Measurements from ENCODE around the gene ZC3H7A.
A peak's percentile ranks its signal among the peaks of the same experiment; 100 is the strongest.

Gene ZC3H7A

DNA sequence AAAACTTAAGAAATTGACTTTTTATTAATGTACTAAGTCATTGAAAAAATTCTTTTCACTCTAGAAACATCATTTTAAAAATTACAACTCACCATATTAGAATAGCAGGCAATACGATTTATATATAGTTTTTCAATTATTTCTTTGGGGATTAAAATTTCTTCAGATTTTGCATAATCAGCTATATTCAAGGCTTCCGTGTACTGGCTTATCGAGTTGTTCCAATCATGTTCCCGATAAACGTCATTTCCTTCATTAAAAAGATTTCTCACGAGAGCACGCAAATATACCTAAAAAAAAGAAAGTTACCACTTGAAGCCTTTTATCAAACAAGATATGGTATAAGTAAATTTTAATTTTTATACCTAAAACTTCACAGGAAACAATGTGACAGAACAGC is 18.0 kb downstream of the ZC3H7A start:
- DNase-seq (ENCODE audit: low read depth in 2 of 2), result no peak

DNA sequence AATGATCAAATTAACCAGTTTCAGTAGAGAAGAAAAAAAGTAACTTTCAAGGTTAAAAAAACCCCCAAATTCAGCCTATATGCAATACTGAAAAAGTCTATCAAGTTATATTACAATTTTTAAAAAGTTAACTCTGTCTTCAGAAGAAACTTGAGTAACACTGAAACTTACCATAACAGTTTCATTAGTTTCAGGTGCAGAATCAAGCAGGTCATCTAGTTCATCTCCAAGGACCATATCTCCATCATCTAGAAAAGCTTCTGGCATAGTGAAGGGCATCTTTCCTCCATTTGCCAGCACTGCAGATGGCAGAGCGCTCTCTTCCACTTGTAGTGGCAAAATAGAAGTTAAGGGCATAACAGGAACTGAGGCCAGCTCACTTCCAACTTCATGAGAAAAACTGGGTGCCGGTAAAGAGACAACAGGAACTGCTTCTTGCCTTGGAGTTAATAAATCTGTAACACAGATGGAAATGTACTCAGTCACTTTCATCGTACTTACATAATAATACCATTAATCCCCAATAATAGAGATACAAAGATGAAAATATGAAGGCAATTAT is 22.9 kb downstream of the ZC3H7A start:
- DNase-seq (ENCODE audit: low read depth in 2 of 2), result no peak

DNA sequence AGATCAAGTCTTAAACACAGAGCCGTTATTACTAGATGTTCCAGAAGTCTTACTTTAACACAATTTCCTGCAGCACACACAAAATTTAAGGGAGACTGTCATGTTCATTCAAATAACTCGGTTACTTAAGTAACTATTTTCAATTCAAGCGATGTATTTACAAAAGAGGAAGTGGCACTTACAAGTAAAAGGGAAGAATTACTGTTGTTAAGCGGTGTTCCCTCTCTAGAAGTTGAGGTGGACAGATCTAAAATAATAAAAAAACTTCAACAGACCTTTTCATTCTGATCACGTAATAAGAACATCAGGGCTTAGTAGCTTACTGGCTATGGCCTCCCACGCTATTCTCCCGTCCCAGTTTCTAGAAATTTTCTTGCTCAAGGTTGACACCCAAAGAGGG is 28.2 kb downstream of the ZC3H7A start:
- no peak for DNase-seq (ENCODE audit: low read depth in 2 of 2)

DNA sequence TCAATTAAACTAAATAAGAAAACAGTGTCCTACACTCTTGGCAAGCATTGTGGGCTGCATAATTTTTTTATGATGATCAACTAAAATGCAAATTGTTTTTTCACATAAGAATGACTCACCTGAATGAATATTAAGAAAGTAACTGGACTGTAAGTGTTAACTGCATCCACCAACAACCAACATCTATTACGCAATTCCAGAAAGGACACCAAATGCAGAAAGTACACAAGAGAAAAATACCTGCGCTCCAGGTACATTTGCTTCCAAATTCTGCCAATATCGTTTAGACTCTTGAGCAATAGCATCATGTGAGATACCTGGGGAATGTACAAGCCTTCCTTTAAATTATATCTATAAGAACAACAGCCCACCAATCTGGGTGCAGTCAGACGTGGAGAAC is 34.6 kb downstream of the ZC3H7A start:
- no peak for DNase-seq (ENCODE audit: low read depth in 2 of 2)

DNA sequence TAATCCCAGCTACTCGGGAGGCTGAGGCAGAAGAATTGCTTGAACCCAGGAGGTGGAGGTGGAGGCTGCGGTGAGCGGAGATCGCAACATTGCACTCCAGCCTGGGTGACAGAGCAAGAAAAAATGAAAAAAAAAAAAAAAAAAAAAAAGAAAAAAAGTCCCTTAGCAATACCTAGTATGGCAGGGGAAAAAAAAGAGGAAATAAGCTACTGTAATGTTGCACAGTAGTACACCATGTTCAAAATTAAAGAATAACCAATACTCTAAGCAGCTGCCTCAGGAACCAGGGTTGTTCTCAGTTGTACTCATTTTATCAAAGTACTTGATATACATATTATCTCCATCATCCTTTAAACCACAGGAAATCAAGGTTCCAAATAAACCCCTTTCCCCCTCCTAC is 37.1 kb downstream of the ZC3H7A start:
- DNase-seq (ENCODE audit: low read depth in 2 of 2), result no peak

DNA sequence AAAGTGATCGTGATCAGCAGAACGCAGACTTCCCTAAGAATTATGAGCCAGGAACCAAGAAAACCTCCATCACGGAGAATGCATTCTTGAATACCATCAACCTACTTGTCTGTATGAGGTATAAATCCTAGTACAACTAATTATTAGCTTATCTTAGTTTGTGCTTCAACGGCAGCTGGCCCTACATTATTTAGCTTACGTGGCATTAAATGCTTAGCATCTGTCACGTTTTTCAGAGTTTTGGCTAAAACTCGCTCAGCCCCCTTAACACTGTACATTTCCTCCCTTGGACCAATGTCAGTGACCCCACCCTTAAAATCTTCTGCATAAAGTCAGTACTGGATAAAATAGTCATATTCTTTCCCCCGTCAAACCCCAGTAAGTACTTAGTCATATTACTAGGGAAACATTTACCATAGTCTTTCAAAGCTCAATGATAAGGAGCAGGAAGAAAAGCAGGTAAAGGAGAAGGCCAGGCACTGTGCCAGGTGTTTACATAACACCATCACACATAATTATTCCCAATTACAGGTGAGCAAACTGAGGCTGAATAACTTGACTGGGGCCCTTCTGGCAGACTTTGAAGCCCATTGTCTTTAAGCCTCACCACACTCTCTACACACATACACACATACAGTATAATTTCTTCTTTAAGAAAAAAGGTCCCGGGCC is 37.8 kb downstream of the ZC3H7A start:
- DNase-seq (ENCODE audit: low read depth in 2 of 2), result no peak

DNA sequence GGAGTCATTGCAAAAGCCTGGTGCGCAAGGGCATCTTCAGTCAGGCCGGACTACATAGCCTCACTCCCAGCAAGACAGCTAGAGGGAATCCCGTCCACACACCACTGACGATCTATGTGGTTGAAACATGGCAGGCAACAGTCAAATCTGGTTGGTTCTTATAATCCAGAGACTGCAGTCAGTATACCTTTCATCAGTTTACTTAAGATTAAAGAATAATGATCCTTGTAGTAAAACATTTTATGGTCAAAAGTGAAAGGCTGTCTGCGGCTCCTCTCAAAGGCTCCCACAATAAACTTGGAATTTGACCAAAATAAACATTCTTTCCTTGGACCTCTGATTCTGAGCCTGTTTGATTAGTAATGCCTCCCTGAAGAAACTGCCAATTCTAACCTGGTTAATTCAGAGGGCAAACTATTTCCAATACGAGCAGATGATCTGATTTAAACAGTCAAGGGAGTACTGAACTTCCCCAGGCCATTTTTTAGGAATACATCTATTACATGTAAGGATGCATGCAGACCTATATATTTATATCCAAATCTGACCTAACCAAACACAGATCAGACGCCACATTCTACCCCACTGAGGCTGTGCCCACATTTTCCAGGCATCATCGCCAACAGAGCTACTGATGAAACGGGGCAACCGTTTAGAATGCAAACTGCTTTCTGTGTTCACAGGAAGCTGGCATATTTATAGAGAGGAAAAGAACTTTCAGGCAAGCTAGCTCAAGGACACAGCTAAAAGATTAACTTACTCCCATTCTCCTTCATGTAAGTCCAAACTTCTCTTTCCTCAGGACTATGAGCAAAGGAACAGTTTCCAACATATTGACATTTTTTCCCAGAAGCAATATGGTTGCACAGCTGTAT is 39.1 kb downstream of the ZC3H7A start:
- DNase-seq (ENCODE audit: low read depth in 2 of 2), result no peak

DNA sequence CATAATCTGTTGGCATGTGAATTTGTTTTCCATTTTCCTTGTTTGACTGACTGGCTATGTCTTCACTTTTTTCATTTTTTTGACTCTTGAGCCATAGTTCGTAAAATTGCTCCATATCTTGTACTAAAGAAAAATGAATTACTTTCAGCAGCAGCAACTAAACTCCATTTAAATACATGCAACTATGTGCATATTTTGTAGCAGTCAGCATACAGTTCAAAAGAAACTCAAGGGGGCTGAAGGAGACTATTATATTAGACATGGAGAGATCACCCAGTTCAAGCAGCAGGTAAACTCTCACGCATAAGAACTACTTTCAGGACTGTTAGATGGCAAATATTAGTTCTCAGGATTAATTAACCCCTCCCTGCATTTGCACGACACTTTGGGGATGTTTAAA is 40.8 kb downstream of the ZC3H7A start:
- no peak for DNase-seq (ENCODE audit: low read depth in 2 of 2)

DNA sequence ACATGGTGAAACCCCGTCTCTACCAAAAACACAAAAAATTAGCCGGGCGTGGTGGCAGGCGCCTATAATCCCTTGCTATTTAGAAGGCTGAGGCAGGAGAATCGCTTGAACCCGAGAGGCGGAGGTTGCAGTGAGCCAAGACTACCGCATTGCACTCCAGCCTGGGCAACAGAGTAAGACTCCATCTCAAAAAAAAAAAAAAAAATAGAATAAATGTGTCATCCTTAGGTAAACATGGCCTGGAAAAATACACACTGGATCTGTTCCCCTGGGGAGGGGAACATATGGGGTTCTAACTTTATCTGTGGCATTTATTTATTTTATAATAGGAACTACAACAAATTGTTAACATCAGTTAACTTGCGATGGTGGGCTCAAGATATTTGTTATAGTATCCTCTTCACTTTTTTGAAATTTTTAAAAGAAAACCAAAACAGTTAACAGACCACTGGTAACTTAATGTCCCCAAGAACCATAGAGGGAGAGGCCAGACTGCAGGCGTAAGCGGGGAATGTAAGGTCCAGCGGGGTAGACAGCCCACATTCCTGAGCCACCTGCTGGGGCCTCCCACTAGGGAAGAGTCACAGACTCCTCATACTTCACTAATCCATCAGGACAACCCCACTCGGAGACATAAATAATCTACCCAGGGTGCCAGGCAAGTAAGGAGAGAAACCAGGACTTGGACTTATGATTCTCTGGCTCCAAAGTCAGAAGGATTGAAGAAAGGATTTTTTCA is 41.9 kb downstream of the ZC3H7A start:
- DNase-seq (ENCODE audit: low read depth in 2 of 2), result no peak

DNA sequence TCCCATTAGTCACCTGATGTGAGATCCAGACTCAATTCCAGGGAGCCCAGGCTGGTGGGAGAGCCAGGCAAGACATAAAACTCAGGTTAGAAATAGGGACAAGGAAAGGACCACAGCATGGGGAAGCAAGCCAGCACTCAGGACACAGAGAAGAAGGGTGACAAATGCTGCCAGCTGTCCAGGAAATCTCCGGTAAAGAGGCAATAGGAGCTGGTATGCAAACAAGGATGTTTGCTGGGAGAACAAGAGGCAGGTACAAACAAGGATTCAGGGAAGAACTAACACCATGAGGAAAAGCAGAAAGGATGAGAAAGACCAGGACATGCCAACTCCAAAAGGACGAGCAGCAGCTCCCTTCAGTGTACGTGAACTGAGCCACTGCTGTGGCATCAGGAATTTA is 44.2 kb downstream of the ZC3H7A start:
- DNase-seq (ENCODE audit: low read depth in 2 of 2), result no peak

DNA sequence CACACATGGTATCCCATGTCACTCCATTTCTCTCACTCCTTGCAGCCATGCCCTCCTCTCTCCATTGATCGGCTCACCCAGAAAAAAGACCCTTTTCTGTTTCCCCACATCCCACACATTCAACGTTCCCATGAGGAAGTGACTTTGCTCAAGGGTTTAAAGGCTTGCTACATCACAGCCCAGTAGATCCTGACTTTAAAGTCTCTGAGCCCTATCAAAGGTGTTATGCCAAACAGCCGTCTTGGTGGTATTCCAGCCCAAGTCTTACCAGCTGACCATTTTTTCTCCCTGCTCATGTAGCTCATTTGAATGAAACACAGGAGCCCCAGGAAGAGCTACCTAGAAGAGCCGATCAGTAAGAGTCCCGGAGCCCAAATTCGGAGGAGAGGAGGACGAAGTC is 47.0 kb downstream of the ZC3H7A start:
- DNase-seq (ENCODE audit: low read depth in 2 of 2), result no peak

DNA sequence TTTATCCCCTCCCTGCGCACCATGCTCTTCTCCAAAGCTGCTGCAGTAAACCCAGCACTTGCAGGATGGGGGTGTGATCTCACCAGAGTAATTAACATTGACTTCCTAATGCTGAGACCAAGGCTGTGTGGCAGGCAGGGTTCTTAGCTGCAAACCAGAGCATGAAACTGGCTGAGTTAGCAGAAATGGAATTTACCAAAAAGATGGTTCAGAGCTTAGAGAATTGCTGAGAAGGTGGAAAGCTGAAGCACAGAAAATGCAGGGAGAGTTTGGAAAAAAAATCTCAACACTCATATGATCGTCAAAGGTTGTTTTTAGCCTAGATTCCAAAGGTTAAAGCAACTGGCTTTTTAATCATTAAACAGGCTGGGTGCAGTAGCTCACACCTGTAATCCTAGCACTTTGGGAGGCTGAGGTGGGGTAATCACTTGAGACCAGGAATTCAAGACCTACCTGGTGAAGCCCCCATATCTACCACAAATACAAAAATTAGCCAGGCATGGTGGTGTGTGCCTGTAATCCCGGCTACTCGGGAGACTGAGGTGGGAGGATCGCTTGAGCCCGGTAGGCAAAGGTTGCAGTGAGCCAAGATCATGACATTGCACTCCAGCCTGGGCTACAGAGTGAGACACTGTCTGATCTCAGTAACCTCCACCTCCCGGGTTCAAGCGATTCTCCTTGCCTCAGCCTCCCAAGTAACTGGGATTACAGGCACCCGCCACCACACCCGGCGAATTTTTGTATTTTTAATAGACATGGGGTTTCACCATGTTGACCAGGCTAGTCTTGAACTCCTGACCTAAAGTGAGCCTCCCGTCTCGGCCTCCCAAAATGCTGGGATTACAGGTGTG is 48.4 kb downstream of the ZC3H7A start:
- no peak for DNase-seq (ENCODE audit: low read depth in 2 of 2)

DNA sequence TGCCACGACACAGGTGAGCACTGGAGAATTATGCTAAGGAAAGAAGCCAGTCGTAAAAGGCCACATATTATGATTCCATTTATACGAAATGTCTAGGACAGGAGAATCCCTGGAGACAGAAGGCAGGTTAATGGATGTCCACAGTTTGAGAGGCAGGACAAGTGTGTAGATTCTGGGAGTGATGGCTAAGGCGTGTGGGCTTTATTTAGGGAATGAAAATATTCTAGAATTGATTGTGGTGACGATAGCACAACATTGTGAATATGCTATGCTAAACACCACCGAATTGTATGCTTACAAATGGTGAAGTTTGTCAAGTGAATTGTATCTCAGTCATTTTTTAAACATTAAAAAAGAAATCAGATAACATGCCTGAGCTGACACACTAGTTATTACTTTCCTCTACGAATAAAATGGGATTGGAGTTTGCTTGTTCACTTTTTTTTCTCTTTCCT is 49.1 kb downstream of the ZC3H7A start:
- DNase-seq (ENCODE audit: low read depth in 2 of 2), result no peak

DNA sequence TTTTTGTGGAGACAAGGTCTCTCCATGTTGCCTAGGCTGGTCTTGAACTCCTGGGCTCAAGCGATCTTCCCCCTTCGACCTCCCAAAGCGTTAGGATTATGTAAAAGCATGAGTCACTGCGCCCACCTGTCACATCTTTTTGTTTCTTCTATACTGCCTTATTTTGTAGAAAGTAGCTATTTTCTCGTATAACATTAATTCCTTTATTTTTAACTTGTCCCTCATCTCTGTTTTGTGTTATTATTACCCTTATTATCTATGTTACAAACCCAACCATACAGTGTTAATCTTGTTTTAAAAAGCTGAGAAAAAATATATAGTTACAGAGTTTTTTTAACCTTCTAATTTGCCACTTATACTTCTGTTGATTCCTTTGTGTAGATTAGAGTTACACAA is 53.0 kb downstream of the ZC3H7A start:
- DNase-seq (ENCODE audit: low read depth in 2 of 2), result no peak

DNA sequence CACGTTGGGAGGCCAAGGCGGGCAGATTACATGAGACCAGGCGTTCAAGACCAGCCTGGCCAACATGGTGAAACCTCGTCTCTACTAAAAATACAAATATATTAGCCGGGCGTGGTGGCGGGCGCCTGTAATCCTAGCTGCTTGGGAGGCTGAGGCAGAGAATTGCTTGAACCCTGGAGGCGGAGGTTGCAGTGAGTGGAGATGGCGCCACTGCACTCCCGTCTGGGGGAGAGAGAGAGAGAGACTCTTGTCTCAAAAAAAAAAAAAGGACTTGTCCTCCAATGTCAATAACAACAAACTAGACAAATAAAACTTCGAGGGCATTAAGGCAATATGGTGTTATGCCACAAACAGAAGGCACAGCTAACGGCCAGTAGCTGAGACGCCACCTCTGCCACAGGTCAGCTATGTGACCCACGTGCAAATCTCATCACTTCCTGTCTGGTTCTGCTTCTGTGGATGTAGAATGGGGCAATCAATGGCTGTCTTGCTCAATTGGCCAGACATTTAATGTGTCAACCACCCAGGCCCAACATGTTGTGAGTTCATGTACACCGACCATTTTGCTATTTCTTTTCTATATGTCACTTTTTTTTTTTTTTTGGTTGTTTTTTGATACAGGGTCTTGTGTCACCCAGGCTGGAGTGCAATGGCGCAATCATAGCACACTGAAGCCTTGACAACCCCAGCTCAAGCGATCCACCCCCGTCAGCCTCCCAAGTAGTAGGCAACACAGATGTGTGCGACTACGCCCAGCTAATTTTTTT is 53.6 kb downstream of the ZC3H7A start:
- DNase-seq (ENCODE audit: low read depth in 2 of 2), result peak; percentile 6 to 7

DNA sequence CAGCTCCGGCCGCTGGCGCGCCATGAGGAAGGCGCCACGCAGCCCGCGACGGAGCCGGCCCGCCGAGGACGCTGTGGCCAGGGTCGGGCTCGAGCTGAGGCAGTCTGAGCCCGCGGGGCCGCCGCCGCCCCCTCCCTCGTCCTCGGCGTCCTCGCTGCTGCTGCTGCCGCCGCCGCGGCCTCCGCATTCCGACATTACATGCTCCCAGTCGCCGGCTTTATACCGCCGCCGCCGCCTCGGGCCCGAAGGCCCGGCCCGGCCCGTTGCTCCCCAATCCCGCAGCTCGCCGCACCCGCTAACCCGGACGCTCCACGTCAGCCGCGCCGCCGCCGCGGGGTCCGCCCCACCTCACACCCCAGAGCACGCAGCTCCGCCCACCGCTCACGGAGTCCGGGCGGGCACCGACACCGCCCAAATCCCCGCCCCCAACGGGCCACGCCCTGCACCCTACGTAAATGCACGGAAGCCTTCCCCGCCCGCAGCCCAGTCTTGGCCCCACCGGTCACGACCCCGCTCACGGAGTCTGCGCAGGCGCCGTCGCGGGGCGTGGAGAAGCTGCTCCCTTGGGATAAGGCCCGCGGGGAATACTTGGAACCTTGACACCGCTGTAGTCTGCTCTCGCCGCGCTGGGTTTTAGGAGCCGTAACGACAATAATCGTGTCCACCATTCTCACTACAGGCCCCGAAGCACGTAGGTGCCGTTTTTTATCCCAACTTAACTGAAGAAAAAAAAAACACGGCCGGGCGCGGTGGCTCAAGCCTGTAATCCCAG is 54.3 kb downstream of the ZC3H7A start, which contains the start of gene TXNDC11:
Gene TXNDC11, minus strand, starts transcription at position 322 of the 772 bp plus-strand sequence. Its CDS starts 127 bp downstream, at position 195.
- DNase-seq (ENCODE audit: low read depth in 2 of 2), result peak; percentile 99

DNA sequence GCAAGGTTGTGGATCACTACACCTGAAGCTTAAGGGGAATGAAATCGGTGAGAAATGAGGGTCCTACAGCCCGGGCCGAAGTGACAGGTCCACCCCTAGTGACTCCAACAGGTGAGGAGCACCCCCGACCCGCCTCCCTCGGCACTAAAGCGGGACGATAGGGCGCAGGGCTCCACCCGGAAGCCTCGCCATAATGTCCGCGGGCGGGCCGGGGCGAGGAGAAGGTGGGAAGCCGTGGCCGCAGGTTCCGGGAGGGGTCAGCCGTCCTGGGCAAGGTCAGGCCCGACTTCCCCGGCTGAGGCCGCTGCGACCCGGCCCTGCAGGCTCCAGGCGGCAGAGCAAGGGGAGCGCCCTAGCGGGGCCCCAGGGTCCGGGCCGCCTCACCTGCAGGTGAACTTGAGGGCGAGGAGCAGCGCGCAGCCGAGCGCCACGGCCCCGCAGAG is 54.9 kb downstream of the ZC3H7A start:
- peak; percentile 25 to 34 for DNase-seq (ENCODE audit: low read depth in 2 of 2)

DNA sequence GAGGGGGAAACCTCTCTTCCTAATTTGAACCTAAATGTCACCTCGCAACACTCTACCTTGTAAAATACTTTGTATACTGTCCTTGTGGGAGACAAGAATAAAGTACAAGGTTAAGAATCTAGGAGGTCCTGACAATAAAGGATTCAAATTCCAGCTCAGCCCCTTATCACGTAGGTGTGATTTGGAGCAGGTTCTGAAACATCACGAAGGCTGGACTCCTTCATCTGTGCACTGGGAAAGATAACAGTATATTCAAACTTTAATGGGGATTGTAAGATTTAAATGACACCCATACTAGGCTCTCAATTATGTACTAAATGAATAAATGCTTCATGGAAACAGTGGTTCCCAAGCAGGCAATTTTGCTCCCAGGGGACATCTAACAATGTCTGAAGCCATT is 56.5 kb downstream of the ZC3H7A start:
- no peak for DNase-seq (ENCODE audit: low read depth in 2 of 2)

DNA sequence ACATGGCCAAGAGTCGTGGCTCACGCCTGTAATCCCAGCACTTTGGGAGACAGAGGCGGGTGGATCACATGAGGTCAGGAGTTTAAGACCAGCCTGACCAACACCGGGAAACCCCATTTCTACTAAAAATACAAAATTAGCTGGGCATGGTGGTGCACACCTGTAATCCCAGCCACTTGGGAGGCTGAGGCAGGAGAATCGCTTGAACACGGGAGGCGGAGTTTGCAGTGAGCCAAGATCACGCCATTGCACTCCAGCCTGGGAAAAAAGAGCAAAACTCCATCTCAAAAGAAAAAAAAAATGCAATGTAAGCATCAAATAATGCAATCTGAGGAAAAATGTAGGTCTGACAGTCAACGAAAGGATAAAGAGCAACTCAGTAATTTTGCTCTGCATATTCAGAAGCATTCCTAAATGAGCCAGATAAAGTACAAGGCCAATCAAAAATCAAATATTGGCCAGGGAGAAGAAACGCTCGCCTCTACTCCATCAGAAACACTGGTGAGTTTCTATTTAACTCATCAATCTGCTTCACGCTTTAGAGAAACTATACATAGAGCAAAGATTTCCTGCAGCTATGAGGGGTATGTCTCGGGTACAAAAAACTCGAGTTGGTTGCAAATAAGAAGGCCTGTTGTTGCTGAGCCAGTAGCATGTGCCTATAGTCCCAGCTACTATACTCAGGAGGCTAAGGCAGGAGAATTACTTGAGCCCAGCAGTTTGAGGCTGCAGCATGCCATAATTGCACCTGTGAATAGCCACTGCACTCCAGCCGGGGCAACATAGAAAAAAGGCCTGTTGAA is 58.1 kb downstream of the ZC3H7A start:
- DNase-seq (ENCODE audit: low read depth in 2 of 2), result no peak
